ENCODE results near the gene DMP1. TPM values are rescaled to one million over a fixed set of nuclear protein-coding genes. Genes with fewer than 3 reads are reported as not detected.

DMP1 gene
- total RNA-seq, 1 experiment from 2014 or later, result not detected

DNA sequence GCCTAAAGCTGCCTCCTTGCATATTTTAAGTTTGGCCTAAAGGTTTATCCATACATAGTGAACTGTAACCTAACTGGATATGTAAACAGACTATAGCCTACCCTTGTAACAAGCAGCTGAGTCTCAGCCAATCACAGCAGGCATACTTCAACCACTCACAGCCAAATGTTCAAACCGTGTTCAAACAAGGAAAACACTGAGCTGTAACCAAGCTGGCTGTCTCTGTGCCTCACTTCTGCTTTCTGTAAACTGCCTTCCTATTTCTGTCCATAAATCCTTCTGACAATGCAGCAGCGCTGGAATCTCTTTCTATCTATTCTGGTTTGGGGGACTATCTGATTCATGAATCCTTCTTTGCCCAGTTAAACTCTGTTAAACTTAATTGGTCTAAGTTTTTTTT lies 25.4 kb upstream of the DMP1 start:
- DNase-seq (ENCODE audit: low read depth, low spot score), result no peak
- POLR2A ChIA-PET, result no interaction called here
- Histone ChIP-seq H3K27me3 (ENCODE audit: insufficient read depth, low read length) (peaks cover 15% of the 10 kb centered on the region), H3K9ac (ENCODE audit: low read length) (no peak overlapping the region), H3K79me2 (ENCODE audit: insufficient read depth, low read length) (no peaks in the 10 kb centered on the region), H4K20me1 (ENCODE audit: insufficient read depth) (no peaks in the 10 kb centered on the region), H3K4me3 (replicated peaks in 1 of 2; ENCODE audit: low read depth in 1 of 2, low read length in 2 of 2) (no peak overlapping the region), H3K9me2 (ENCODE audit: insufficient read depth) (no peaks in the 10 kb centered on the region), H2AFZ (ENCODE audit: low read depth, low read length, poor library complexity, severe bottlenecking) (no peak overlapping the region), H3K4me2 (ENCODE audit: low read length) (no peak overlapping the region), H3K27ac (ENCODE audit: low read depth, low read length) (no peak overlapping the region), H3K9me3 (ENCODE audit: control insufficient read depth in 1 of 2, insufficient read depth in 1 of 2, low read depth in 1 of 2, low read length in 2 of 2) (no peaks in the 10 kb centered on the region), H3K4me1 (ENCODE audit: control insufficient read depth in 1 of 2, insufficient read depth in 2 of 2, low read length in 2 of 2) (no peaks in the 10 kb centered on the region), H3K36me3 (ENCODE audit: control insufficient read depth in 1 of 2, insufficient read depth in 2 of 2, low read length in 2 of 2) (no peaks in the 10 kb centered on the region)
- RAD21 ChIA-PET (ENCODE audit: low non-redundant PET in 1 of 2, low total read pairs in 2 of 2, uncharacterized antibody in 2 of 2, unreplicated experiment in 2 of 2), result no interaction called here
- TF ChIP-seq YY1 (IDR thresholded peaks at IDR 0.05; ENCODE audit: extremely low read depth, insufficient replicate concordance, low read depth, low read length) (no peak), POLR2A (IDR thresholded peaks at IDR 0.05; ENCODE audit: borderline replicate concordance, extremely low read depth, insufficient read depth, insufficient read length) (no peak), EZH2phosphoT487 (IDR thresholded peaks at IDR 0.05; ENCODE audit: borderline replicate concordance) (no peak), ZFX (IDR thresholded peaks at IDR 0.05) (no peak), POLR2AphosphoS5 (IDR thresholded peaks at IDR 0.05; ENCODE audit: low read depth, low read length) (no peak), SP1 (IDR thresholded peaks at IDR 0.05; ENCODE audit: low read depth) (no peak), RAD21 (IDR thresholded peaks at IDR 0.05; ENCODE audit: low read depth) (no peak), ZNF274 (IDR thresholded peaks at IDR 0.05; ENCODE audit: low read depth, low read length) (no peak), JUND (IDR thresholded peaks at IDR 0.05) (no peak), FOSL1 (IDR thresholded peaks at IDR 0.05; ENCODE audit: low read depth) (no peak), ELF1 (IDR thresholded peaks at IDR 0.05; ENCODE audit: borderline replicate concordance, low read depth) (no peak), SRF (IDR thresholded peaks at IDR 0.05; ENCODE audit: low read depth) (no peak), EGR1 (IDR thresholded peaks at IDR 0.05; ENCODE audit: low read depth) (no peak), CEBPB (IDR thresholded peaks at IDR 0.05; ENCODE audit: low read depth) (no peak)
- TF ChIP-seq, protein P1, sequence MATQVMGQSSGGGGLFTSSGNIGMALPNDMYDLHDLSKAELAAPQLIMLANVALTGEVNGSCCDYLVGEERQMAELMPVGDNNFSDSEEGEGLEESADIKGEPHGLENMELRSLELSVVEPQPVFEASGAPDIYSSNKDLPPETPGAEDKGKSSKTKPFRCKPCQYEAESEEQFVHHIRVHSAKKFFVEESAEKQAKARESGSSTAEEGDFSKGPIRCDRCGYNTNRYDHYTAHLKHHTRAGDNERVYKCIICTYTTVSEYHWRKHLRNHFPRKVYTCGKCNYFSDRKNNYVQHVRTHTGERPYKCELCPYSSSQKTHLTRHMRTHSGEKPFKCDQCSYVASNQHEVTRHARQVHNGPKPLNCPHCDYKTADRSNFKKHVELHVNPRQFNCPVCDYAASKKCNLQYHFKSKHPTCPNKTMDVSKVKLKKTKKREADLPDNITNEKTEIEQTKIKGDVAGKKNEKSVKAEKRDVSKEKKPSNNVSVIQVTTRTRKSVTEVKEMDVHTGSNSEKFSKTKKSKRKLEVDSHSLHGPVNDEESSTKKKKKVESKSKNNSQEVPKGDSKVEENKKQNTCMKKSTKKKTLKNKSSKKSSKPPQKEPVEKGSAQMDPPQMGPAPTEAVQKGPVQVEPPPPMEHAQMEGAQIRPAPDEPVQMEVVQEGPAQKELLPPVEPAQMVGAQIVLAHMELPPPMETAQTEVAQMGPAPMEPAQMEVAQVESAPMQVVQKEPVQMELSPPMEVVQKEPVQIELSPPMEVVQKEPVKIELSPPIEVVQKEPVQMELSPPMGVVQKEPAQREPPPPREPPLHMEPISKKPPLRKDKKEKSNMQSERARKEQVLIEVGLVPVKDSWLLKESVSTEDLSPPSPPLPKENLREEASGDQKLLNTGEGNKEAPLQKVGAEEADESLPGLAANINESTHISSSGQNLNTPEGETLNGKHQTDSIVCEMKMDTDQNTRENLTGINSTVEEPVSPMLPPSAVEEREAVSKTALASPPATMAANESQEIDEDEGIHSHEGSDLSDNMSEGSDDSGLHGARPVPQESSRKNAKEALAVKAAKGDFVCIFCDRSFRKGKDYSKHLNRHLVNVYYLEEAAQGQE (IDR thresholded peaks at IDR 0.05; ENCODE audit: low read depth), result no peak
- TF ChIP-seq, protein P2, sequence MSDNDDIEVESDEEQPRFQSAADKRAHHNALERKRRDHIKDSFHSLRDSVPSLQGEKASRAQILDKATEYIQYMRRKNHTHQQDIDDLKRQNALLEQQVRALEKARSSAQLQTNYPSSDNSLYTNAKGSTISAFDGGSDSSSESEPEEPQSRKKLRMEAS (IDR thresholded peaks at IDR 0.05), result no peak
- TF ChIP-seq, protein P3, sequence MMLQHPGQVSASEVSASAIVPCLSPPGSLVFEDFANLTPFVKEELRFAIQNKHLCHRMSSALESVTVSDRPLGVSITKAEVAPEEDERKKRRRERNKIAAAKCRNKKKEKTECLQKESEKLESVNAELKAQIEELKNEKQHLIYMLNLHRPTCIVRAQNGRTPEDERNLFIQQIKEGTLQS (IDR thresholded peaks at IDR 0.05), result no peak
- TF ChIP-seq, protein P4, sequence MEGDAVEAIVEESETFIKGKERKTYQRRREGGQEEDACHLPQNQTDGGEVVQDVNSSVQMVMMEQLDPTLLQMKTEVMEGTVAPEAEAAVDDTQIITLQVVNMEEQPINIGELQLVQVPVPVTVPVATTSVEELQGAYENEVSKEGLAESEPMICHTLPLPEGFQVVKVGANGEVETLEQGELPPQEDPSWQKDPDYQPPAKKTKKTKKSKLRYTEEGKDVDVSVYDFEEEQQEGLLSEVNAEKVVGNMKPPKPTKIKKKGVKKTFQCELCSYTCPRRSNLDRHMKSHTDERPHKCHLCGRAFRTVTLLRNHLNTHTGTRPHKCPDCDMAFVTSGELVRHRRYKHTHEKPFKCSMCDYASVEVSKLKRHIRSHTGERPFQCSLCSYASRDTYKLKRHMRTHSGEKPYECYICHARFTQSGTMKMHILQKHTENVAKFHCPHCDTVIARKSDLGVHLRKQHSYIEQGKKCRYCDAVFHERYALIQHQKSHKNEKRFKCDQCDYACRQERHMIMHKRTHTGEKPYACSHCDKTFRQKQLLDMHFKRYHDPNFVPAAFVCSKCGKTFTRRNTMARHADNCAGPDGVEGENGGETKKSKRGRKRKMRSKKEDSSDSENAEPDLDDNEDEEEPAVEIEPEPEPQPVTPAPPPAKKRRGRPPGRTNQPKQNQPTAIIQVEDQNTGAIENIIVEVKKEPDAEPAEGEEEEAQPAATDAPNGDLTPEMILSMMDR (IDR thresholded peaks at IDR 0.05 in 2 of 3, conservative IDR thresholded peaks at IDR 0.05 in 1 of 3; ENCODE audit: borderline replicate concordance in 1 of 3, insufficient read depth in 1 of 3, low read depth in 2 of 3, low read length in 2 of 3), result no peak
- TF ChIP-seq, protein P5, sequence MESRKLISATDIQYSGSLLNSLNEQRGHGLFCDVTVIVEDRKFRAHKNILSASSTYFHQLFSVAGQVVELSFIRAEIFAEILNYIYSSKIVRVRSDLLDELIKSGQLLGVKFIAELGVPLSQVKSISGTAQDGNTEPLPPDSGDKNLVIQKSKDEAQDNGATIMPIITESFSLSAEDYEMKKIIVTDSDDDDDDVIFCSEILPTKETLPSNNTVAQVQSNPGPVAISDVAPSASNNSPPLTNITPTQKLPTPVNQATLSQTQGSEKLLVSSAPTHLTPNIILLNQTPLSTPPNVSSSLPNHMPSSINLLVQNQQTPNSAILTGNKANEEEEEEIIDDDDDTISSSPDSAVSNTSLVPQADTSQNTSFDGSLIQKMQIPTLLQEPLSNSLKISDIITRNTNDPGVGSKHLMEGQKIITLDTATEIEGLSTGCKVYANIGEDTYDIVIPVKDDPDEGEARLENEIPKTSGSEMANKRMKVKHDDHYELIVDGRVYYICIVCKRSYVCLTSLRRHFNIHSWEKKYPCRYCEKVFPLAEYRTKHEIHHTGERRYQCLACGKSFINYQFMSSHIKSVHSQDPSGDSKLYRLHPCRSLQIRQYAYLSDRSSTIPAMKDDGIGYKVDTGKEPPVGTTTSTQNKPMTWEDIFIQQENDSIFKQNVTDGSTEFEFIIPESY (IDR thresholded peaks at IDR 0.05; ENCODE audit: extremely low read depth, insufficient replicate concordance, low read length), result no peak
- intact Hi-C loops (cut with micrococcal nuclease), result no loop called here
- BruUV-seq (replicated peaks), result no TSS peak
- CTCF ChIA-PET, result no interaction called here
- no peak for ATAC-seq
